Parathyroid adenoma (tissue), 2 donors: ENCODE data around the gene PLS1.
"Not testable (repeated sequence)": the region's sequence is repeated elsewhere in the genome, so short reads cannot be mapped to it uniquely, and the experiment has no call there.

Source experiments
- H2AFZ ChIP-seq: fragments of 300-600 bp; sonication (generic); one replicate; pipeline ENCODE4 v1.7.0; 2017; ENCODE audit warnings: antibody characterized with exemption, mild to moderate bottlenecking
- H3K27ac ChIP-seq: fragments of 300-600 bp; sonication (generic); one replicate; pipeline ENCODE4 v1.7.0; 2017
- H3K27me3 ChIP-seq: fragments of 300-600 bp; sonication (generic); one replicate; pipeline ENCODE4 v1.7.0; 2017; ENCODE audit warnings: low read length; ENCODE audit not compliant: control insufficient read depth, insufficient read depth
- H3K36me3 ChIP-seq: fragments of 300-600 bp; sonication (generic); one replicate; pipeline ENCODE4 v1.7.0; 2017; ENCODE audit warnings: low read length; ENCODE audit not compliant: control insufficient read depth, insufficient read depth
- H3K4me1 ChIP-seq: fragments of 300-600 bp; sonication (generic); one replicate; pipeline ENCODE4 v1.7.0; 2017; ENCODE audit warnings: control low read depth
- H3K4me2 ChIP-seq: fragments of 300-600 bp; sonication (generic); one replicate; pipeline ENCODE4 v1.7.0; 2017; ENCODE audit warnings: low read length
- H3K4me3 ChIP-seq: fragments of 300-600 bp; sonication (generic); one replicate; pipeline ENCODE4 v1.7.0; 2017; ENCODE audit warnings: low read depth, low read length
- H3K79me2 ChIP-seq: fragments of 300-600 bp; sonication (generic); one replicate; pipeline ENCODE4 v1.7.0; 2017; ENCODE audit warnings: control low read depth
- H3K9ac ChIP-seq: fragments of 300-600 bp; sonication (generic); one replicate; pipeline ENCODE4 v1.7.0; 2017; ENCODE audit warnings: mild to moderate bottlenecking
- H3K9me3 ChIP-seq: fragments of 300-600 bp; sonication (generic); one replicate; pipeline ENCODE4 v1.7.0; 2017; ENCODE audit warnings: low read length; ENCODE audit not compliant: control insufficient read depth
- CTCF ChIP-seq: fragments of 300-600 bp; sonication (generic); IDR thresholded peaks from one replicate; pipeline ENCODE4 v1.7.0; 2017; ENCODE audit warnings: antibody characterized with exemption, mild to moderate bottlenecking
- donor health status: primary hyperparathyroidism.

The PLS1 gene

GRCh38 chr3:142735462-142735861 lies 139.3 kb downstream of the PLS1 start:
- no peaks in the 10 kb centered on the region for H3K27me3 ChIP-seq
- H3K36me3 ChIP-seq, result no peaks in the 10 kb centered on the region
- no peak overlapping the region for H3K4me3 ChIP-seq
- no peak overlapping the region for H2AFZ ChIP-seq
- H3K4me1 ChIP-seq, result no peaks in the 10 kb centered on the region
- H3K9ac ChIP-seq, result no peak overlapping the region
- H3K9me3 ChIP-seq, result no peaks in the 10 kb centered on the region
- no peak overlapping the region for H3K4me2 ChIP-seq
- H3K79me2 ChIP-seq, result no peaks in the 10 kb centered on the region
- TF ChIP-seq CTCF, result no peak
- H3K27ac ChIP-seq, result no peak overlapping the region

GRCh38 chr3:142738396-142738795 lies 142.2 kb downstream of the PLS1 start:
- H3K4me2 ChIP-seq, result no peak overlapping the region
- no peak for TF ChIP-seq CTCF
- H3K79me2 ChIP-seq, result no peaks in the 10 kb centered on the region
- H3K27me3 ChIP-seq, result no peaks in the 10 kb centered on the region
- H3K9ac ChIP-seq, result no peak overlapping the region
- no peak overlapping the region for H2AFZ ChIP-seq
- no peak overlapping the region for H3K27ac ChIP-seq
- no peaks in the 10 kb centered on the region for H3K36me3 ChIP-seq
- no peak overlapping the region for H3K4me3 ChIP-seq
- H3K4me1 ChIP-seq, result no peaks in the 10 kb centered on the region
- no peaks in the 10 kb centered on the region for H3K9me3 ChIP-seq

- no peaks in the 10 kb centered on the region for H3K9me3 ChIP-seq
- H3K27me3 ChIP-seq, result no peaks in the 10 kb centered on the region
- H3K9ac ChIP-seq, result no peak overlapping the region
- no peaks in the 10 kb centered on the region for H3K36me3 ChIP-seq
- H3K27ac ChIP-seq, result no peak overlapping the region
- no peaks in the 10 kb centered on the region for H3K4me1 ChIP-seq
- no peak overlapping the region for H3K4me2 ChIP-seq
- H2AFZ ChIP-seq, result no peak overlapping the region
- H3K4me3 ChIP-seq, result no peak overlapping the region
- TF ChIP-seq CTCF, result no peak
- peaks cover 4% of the 10 kb centered on the region for H3K79me2 ChIP-seq
Measured at GRCh38 chr3:142746646-142747045, 150.5 kb downstream of the PLS1 start.

GRCh38 chr3:142750531-142750930 lies 154.3 kb downstream of the PLS1 start:
- H3K4me2 ChIP-seq, H3K27me3 ChIP-seq, H3K36me3 ChIP-seq, H2AFZ ChIP-seq, H3K79me2 ChIP-seq, H3K4me3 ChIP-seq, H3K9ac ChIP-seq, H3K27ac ChIP-seq, H3K9me3 ChIP-seq, H3K4me1 ChIP-seq: not testable (repeated sequence)

GRCh38 chr3:142752605-142753004 lies 156.4 kb downstream of the PLS1 start:
- not testable (repeated sequence) for H3K27ac ChIP-seq, H3K36me3 ChIP-seq, H3K27me3 ChIP-seq, H2AFZ ChIP-seq, H3K9ac ChIP-seq, H3K4me2 ChIP-seq, H3K4me3 ChIP-seq, H3K79me2 ChIP-seq, H3K4me1 ChIP-seq, H3K9me3 ChIP-seq

GRCh38 chr3:142754494-142754893 lies 158.3 kb downstream of the PLS1 start:
- peaks cover 4% of the 10 kb centered on the region for H3K79me2 ChIP-seq
- H3K9ac ChIP-seq, result no peak overlapping the region
- H3K4me3 ChIP-seq, result no peak overlapping the region
- no peaks in the 10 kb centered on the region for H3K9me3 ChIP-seq
- TF ChIP-seq CTCF, result no peak
- no peak overlapping the region for H2AFZ ChIP-seq
- no peaks in the 10 kb centered on the region for H3K27me3 ChIP-seq
- no peak overlapping the region for H3K27ac ChIP-seq
- H3K4me2 ChIP-seq, result no peak overlapping the region
- H3K4me1 ChIP-seq, result no peaks in the 10 kb centered on the region
- H3K36me3 ChIP-seq, result no peaks in the 10 kb centered on the region
